ENCODE data around the gene PELI1.
"Not testable (repeated sequence)": the region's sequence is repeated elsewhere in the genome, so short reads cannot be mapped to it uniquely, and the experiment has no call there.

The PELI1 gene

GRCh38 chr2:64122358-64122757, 21.9 kb downstream of the PELI1 start:
- DNase-seq (ENCODE audit: low read depth) = no peak

DNA sequence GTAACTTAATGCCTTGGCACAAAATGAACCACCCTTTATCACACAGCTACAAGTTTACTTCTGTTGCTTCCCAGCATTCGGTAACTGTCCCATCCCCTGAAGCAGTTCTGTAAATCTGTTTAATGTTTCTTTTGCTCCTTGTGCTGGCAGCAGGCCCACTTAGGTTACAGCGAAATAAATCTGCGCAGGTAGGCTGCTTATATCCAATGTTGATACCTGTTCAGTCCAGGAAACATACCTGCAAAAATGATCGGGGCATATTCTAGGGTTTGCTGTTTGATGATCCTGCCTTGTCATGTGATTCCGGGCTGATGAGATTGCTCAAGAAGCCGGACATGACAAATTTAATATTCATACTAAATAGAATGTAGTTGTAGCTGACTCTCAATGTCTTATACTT, 23.3 kb downstream of the PELI1 start:
- no peak for DNase-seq (ENCODE audit: low read depth)

GRCh38 chr2:64120008-64120407, 24.2 kb downstream of the PELI1 start:
- DNase-seq (ENCODE audit: low read depth) = no peak

- no peak for DNase-seq (ENCODE audit: low read depth)
Observed at GRCh38 chr2:64119369-64119768, 24.9 kb downstream of the PELI1 start.

DNA sequence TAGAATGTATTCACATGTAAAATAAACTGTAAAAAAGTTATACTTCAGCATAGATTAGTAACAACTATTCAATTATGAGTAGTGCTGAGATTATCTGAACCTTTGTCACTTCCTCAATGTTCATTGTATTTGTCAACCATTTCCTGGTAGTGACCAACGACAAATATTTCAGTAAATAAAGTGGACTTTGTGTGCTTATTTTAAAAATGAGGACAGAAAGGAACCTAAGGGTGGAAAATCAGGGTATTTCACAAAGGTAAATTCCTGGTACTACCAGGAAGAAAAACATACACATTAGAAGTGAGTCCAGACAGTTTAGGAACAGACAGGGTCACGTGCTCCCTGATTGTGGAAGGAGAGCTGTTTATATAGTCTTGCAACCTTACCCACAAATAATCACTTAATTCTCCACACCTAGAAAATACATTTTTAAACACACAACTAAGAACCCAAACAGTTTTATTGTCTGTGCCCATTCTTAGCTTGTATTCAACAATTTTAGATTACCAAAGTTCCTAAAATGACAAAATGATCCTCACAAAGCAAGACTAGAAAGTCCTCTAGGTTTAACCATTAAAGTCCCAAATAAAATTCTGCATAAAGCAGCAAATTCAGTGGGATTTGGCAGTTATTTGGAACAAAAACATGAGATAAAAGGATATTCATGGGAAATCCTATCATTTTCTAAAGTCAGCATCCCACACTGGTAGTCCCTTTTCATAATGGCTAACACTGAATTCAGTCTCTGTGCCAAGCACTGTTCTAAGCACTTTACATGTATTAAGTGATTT, 28.2 kb downstream of the PELI1 start:
- no peak for DNase-seq (ENCODE audit: low read depth)

GRCh38 chr2:64114912-64115277, 29.3 kb downstream of the PELI1 start:
- DNase-seq (ENCODE audit: low read depth) = no peak

DNA sequence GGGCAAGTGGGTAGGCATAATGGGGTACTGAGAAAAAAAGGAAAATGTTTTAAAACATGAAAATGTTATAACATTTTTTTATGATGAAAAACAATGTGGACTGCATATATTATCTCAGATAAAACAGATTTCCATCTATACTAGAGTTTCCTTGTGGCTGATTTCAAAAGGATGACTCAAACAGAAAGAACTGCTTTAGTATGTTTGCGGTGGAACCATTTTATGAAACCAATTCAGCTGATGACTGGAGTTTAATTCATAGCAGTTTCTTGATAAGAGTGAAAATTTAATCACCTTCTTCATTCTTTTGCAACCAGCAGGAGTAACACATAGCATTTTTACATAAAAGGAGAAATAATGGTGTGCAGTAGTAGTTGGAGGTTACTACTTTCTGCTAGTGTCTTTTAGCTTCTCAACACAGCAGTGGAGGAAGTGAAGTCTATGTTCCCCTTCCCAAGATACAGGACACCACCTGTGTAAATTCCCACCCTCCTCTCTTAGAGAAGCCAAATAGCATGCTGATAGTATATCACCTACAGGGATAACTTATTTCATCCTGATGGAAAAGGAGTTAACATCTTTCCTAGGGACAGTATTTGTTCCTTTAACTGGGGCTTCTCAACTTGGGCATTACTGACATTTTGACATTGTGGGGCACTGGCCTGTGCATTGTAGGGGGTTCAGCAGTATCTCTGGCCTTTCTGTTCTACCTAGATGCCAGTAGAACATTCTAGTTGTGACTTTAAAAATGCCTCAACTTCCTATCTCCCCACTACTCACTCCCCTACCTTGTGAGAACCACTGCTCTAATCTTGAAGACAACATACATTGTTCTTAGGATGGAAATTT, 29.9 kb downstream of the PELI1 start:
- peak; percentile 27 for DNase-seq (ENCODE audit: low read depth)

DNA sequence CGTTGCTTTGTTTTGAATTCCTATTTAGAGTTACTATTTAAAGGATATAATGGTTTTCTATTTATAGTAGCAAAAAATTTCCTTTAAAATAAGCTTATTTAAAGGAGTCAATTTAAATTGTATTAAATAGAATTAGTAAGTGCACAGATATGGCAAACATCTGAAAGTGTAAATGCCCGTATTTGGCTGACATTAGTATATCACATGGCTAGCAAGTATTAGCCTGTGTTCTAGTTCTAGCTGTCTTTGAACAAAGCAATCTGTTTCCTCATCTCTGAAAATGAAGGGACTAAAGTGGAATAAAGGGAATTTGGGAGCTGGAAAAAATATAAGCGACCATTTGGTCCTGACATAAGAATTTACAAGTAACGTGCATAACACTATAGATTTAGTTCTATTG, 32.2 kb downstream of the PELI1 start:
- DNase-seq (ENCODE audit: low read depth) = no peak

DNA sequence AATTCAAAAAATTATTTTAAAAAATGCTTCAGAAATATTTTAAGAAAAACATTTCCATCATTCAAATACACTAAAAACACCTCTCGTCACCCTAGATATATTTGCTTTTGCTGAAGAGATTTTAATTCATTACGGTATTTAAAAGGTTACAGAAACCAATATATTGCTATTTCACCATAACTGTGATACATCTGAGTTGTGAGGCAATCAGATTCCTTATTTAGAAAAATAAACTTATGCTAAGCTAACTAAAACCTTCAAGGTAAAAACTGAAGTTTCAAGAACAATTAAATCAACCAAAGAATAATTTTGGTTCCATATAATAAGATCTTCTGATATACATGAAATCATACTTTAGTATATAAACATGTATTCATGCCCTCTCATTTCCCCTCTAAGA, 32.8 kb downstream of the PELI1 start:
- DNase-seq (ENCODE audit: low read depth) = no peak

DNA sequence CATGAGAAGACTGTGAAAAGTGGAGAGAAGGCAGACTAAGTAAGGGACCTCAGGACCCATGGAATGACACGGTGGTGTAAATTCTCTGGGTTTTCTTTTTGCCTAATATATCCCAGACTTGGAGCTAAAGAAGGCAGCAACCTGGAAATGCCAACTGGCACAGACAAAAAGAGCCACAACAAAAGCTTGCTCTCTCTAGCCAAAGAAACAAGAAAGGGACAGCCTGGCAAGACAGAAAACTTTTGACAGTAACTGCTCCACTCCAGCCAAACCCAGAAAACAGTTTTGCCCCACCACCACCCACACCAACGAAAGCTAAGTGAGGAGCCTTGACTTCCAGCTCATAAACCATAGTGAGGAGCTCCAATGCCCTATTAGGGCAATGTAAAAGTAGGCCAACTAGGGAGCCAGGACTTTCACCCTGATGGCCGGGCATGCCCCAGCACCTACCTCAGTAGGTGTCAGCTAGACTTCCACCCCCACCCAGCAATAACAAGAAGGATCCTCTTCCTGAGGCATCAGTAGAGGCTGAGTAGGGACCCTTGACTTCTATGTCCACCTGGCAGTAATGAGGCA, 35.5 kb downstream of the PELI1 start:
- no peak for DNase-seq (ENCODE audit: low read depth)

GRCh38 chr2:64106481-64106880, 37.7 kb downstream of the PELI1 start:
- DNase-seq (ENCODE audit: low read depth) = no peak

- no peak for DNase-seq (ENCODE audit: low read depth)
Observed at GRCh38 chr2:64105670-64106461, 38.4 kb downstream of the PELI1 start.

GRCh38 chr2:64104933-64105332, 39.3 kb downstream of the PELI1 start:
- DNase-seq (ENCODE audit: low read depth) = no peak

DNA sequence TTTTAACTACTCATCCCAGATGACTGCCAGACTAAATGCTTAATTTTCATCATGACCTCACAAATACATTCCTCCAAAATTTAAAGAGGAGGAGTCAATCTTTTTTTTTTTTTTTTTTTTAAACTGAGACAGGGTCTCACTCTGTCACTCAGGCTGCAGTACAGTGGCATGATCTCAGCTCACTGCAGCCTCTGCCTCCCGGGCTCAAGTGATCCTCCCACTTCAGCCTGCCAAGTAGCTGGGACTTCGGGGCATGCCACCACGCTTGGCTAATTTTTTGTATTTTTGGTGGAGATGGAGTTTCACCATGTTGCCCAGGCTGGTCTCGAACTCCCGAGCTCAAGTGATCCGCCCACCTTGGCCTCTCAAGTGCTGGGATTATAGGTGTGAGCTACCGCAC, 41.5 kb downstream of the PELI1 start:
- DNase-seq (ENCODE audit: low read depth) = not testable (repeated sequence)

DNA sequence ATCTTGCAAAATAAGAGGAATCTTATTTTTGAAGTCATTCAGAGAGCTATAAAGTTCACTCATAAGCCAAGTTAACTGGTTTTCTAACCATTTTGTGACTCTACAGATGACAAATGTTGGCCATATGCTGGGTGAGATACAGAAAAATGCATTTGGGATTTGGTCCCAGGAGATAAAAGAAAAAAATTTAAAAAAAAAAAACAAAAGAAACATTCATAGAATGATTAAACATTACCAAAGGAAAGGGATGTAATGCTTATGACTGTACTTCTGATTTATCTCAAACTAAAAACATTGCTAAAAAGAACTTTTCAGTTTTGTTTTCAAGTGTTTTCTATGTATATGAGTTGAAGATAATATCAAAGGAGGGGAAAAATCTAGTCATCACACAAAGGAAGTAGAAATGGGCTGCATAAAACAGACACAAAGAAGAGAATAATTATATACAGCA, 43.1 kb downstream of the PELI1 start:
- DNase-seq (ENCODE audit: low read depth) = no peak

GRCh38 chr2:64100584-64100983, 43.6 kb downstream of the PELI1 start:
- DNase-seq (ENCODE audit: low read depth) = not testable (repeated sequence)

- DNase-seq (ENCODE audit: low read depth) = no peak
Observed at GRCh38 chr2:64094663-64095382, 49.4 kb downstream of the PELI1 start.

DNA sequence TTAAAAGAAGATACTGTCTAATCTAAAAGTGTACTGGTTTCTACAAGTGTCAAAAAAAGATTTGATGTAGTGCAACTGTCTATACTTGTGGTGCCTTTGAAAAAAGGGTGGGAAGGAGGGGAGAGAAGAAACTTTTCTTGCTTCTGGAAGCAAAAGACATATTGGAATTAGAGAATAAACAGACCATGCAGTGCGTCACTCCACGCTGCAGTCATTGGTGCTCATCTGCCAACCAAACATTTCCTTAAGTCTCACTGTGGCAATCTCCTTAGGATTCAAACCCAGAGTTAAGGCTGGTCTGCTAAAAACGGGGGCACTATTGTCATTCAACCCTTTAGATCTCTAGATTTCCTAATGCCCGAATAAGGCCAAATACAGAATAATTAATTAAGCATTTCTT, 50.9 kb downstream of the PELI1 start:
- no peak for DNase-seq (ENCODE audit: low read depth)

DNA sequence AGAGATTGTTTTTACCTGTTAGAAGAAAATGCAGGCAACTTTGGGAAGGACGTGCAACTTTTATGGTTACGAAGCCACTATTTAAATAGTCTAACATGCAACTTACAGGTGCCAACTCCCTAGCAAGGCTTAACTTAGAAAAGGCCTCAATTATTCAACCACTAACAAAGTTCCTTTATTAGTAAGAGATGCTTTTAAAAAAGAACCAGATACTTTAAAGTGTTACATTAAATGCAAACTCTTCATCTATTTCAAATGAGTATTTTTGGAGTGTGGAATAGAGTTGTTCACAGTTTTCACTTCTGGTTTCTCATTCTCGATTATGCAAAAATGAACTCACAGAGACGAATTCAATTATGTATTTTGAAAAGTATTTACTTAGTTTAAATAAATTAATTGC, 51.7 kb downstream of the PELI1 start:
- DNase-seq (ENCODE audit: low read depth) = no peak

- DNase-seq (ENCODE audit: low read depth) = no peak
Observed at GRCh38 chr2:64090264-64090663, 54.0 kb downstream of the PELI1 start.

GRCh38 chr2:64086347-64087082, 57.7 kb downstream of the PELI1 start:
- no peak for DNase-seq (ENCODE audit: low read depth)

All from HS-27A (cell line).